ENCODE results near the gene GPD1. TPM values are rescaled to one million over a fixed set of nuclear protein-coding genes. Genes with fewer than 3 reads are reported as not detected.
"Not testable (repeated sequence)": the region's sequence is repeated elsewhere in the genome, so short reads cannot be mapped to it uniquely, and the experiment has no call there.

GPD1 gene
- total and polyA plus RNA-seq, 2 experiments from 2014 or later: 2.5 to 3.4 TPM

GRCh38 chr12:50082644-50083043 is 21.2 kb upstream of the GPD1 start:
- no peak for DNase-seq (ENCODE audit: low read depth in 1 of 2, low spot score in 1 of 2)
- no peaks in the 10 kb centered on the region for H3K9me3 ChIP-seq (ENCODE audit: low read depth)
- no peak overlapping the region for H3K27ac ChIP-seq
- H3K27me3 ChIP-seq: no peaks in the 10 kb centered on the region
- no peak overlapping the region for H3K4me3 ChIP-seq
- TF ChIP-seq CTCF (IDR thresholded peaks at IDR 0.05; ENCODE audit: low read depth, low read length): no peak
- peaks cover 8% of the 10 kb centered on the region for H3K36me3 ChIP-seq
- H3K4me1 ChIP-seq (ENCODE audit: low read depth): peaks cover 2% of the 10 kb centered on the region

- Histone ChIP-seq H3K27ac (no peak overlapping the region), H3K4me1 (ENCODE audit: low read depth) (no peaks in the 10 kb centered on the region), H3K36me3 (peaks cover 8% of the 10 kb centered on the region), H3K9me3 (ENCODE audit: low read depth) (no peaks in the 10 kb centered on the region), H3K27me3 (no peaks in the 10 kb centered on the region), H3K4me3 (no peak overlapping the region)
- TF ChIP-seq CTCF (IDR thresholded peaks at IDR 0.05; ENCODE audit: low read depth, low read length): no peak
- DNase-seq (ENCODE audit: low read depth in 1 of 2, low spot score in 1 of 2): no peak
Observed at GRCh38 chr12:50083301-50083700, 20.5 kb upstream of the GPD1 start.

GRCh38 chr12:50084409-50084774 is 19.4 kb upstream of the GPD1 start:
- Histone ChIP-seq H3K27ac (peak overlapping the region; percentile 96), H3K4me3 (peak overlapping the region; percentile 93), H3K36me3 (peaks cover 14% of the 10 kb centered on the region)
- H3K27me3 ChIP-seq; H3K9me3 ChIP-seq (ENCODE audit: low read depth); H3K4me1 ChIP-seq (ENCODE audit: low read depth); DNase-seq (ENCODE audit: low read depth in 1 of 2, low spot score in 1 of 2): not testable (repeated sequence)

GRCh38 chr12:50084775-50085614 is 18.8 kb upstream of the GPD1 start, which contains the start of gene SMARCD1:
Gene SMARCD1, plus strand, starts transcription at chr12:50085342. Its CDS starts 28 bp downstream, at chr12:50085370.
- Histone ChIP-seq H3K9me3 (ENCODE audit: low read depth) (no peaks in the 10 kb centered on the region), H3K36me3 (peaks cover 20% of the 10 kb centered on the region), H3K27me3 (no peaks in the 10 kb centered on the region), H3K4me3 (peak within 1 kb of the TSS; percentile 93), H3K4me1 (ENCODE audit: low read depth) (no peaks in the 10 kb centered on the region), H3K27ac (peak within 1 kb of the TSS; percentile 96)
- DNase-seq (ENCODE audit: low read depth in 1 of 2, low spot score in 1 of 2): peak; percentile 95 to 96
- peak; percentile 69 for TF ChIP-seq CTCF (IDR thresholded peaks at IDR 0.05; ENCODE audit: low read depth, low read length)

- no peak for TF ChIP-seq CTCF (IDR thresholded peaks at IDR 0.05; ENCODE audit: low read depth, low read length)
- Histone ChIP-seq H3K4me3 (peak overlapping the region; percentile 93), H3K9me3 (ENCODE audit: low read depth) (no peaks in the 10 kb centered on the region), H3K27ac (peak overlapping the region; percentile 96), H3K4me1 (ENCODE audit: low read depth) (no peaks in the 10 kb centered on the region), H3K27me3 (no peaks in the 10 kb centered on the region), H3K36me3 (peaks cover 25% of the 10 kb centered on the region)
- DNase-seq (ENCODE audit: low read depth in 1 of 2, low spot score in 1 of 2): no peak
Observed at GRCh38 chr12:50085615-50086072, 18.2 kb upstream of the GPD1 start.

- Histone ChIP-seq H3K4me1 (ENCODE audit: low read depth) (no peaks in the 10 kb centered on the region), H3K27me3 (no peaks in the 10 kb centered on the region), H3K4me3 (peak overlapping the region; percentile 93), H3K27ac (peak overlapping the region; percentile 96), H3K9me3 (ENCODE audit: low read depth) (no peaks in the 10 kb centered on the region), H3K36me3 (peaks cover 28% of the 10 kb centered on the region)
- no peak for TF ChIP-seq CTCF (IDR thresholded peaks at IDR 0.05; ENCODE audit: low read depth, low read length)
- no peak for DNase-seq (ENCODE audit: low read depth in 1 of 2, low spot score in 1 of 2)
Observed at GRCh38 chr12:50086148-50086547, 17.7 kb upstream of the GPD1 start.
